ENCODE data around the gene KIAA0513.

DNA sequence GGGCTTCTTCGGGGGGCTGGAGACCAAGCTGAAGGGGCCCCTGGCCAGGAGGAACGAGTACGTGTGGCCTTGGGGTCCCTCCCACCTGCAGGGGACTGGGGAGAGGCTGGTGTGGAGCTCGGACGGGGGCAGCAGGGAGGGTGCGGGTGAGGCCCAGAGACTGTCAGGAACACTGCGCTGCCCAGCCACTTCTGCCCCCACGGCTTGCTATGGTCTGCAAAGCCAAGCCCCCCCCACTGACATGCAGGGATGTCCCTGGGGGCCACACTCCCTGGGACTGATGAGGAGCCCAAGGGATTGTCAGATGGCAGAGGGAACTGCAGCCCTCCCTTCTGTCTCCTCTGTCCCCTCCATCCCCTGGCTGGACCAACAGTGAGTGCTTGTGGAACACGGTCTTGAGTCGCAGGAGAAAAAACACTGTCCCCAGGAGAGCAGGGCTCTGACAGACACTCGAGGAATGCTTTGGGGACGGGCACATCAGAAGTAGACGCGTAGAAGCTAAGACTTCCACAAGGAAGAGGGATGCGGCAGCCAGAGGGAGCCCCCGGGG, 50.1 kb downstream of the KIAA0513 start:
- no peak for TF ChIP-seq RAD51 (IDR thresholded peaks at IDR 0.05)
- no peak for TF ChIP-seq ZNF24 (IDR thresholded peaks at IDR 0.05)
- no peak for TF ChIP-seq CBFB (IDR thresholded peaks at IDR 0.05; ENCODE audit: low read depth)
- TF ChIP-seq, protein P1, sequence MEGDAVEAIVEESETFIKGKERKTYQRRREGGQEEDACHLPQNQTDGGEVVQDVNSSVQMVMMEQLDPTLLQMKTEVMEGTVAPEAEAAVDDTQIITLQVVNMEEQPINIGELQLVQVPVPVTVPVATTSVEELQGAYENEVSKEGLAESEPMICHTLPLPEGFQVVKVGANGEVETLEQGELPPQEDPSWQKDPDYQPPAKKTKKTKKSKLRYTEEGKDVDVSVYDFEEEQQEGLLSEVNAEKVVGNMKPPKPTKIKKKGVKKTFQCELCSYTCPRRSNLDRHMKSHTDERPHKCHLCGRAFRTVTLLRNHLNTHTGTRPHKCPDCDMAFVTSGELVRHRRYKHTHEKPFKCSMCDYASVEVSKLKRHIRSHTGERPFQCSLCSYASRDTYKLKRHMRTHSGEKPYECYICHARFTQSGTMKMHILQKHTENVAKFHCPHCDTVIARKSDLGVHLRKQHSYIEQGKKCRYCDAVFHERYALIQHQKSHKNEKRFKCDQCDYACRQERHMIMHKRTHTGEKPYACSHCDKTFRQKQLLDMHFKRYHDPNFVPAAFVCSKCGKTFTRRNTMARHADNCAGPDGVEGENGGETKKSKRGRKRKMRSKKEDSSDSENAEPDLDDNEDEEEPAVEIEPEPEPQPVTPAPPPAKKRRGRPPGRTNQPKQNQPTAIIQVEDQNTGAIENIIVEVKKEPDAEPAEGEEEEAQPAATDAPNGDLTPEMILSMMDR (IDR thresholded peaks at IDR 0.05 in 2 of 3, conservative IDR thresholded peaks at IDR 0.05 in 1 of 3; ENCODE audit: control insufficient read depth in 2 of 3, extremely low read depth in 1 of 3, insufficient read depth in 1 of 3, low read depth in 3 of 3, low read length in 3 of 3), result no peak
- TF ChIP-seq, protein P2, sequence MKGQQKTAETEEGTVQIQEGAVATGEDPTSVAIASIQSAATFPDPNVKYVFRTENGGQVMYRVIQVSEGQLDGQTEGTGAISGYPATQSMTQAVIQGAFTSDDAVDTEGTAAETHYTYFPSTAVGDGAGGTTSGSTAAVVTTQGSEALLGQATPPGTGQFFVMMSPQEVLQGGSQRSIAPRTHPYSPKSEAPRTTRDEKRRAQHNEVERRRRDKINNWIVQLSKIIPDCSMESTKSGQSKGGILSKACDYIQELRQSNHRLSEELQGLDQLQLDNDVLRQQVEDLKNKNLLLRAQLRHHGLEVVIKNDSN (IDR thresholded peaks at IDR 0.05; ENCODE audit: borderline replicate concordance, extremely low read length, insufficient read depth, low read depth, low read length), result no peak
- TF ChIP-seq SIX5 (IDR thresholded peaks at IDR 0.05; ENCODE audit: low read depth, low read length, severe bottlenecking), result no peak
- TF ChIP-seq POLR2A (IDR thresholded peaks at IDR 0.05; ENCODE audit: low read depth, low read length), result no peak
- no peak for TF ChIP-seq IKZF2 (IDR thresholded peaks at IDR 0.05)
- no peak for TF ChIP-seq SP1 (IDR thresholded peaks at IDR 0.05; ENCODE audit: low read depth, low read length)
- no peak for TF ChIP-seq MYC (IDR thresholded peaks at IDR 0.05; ENCODE audit: insufficient read depth, insufficient read length, insufficient replicate concordance, low read length, severe bottlenecking)
- TF ChIP-seq, protein P3, sequence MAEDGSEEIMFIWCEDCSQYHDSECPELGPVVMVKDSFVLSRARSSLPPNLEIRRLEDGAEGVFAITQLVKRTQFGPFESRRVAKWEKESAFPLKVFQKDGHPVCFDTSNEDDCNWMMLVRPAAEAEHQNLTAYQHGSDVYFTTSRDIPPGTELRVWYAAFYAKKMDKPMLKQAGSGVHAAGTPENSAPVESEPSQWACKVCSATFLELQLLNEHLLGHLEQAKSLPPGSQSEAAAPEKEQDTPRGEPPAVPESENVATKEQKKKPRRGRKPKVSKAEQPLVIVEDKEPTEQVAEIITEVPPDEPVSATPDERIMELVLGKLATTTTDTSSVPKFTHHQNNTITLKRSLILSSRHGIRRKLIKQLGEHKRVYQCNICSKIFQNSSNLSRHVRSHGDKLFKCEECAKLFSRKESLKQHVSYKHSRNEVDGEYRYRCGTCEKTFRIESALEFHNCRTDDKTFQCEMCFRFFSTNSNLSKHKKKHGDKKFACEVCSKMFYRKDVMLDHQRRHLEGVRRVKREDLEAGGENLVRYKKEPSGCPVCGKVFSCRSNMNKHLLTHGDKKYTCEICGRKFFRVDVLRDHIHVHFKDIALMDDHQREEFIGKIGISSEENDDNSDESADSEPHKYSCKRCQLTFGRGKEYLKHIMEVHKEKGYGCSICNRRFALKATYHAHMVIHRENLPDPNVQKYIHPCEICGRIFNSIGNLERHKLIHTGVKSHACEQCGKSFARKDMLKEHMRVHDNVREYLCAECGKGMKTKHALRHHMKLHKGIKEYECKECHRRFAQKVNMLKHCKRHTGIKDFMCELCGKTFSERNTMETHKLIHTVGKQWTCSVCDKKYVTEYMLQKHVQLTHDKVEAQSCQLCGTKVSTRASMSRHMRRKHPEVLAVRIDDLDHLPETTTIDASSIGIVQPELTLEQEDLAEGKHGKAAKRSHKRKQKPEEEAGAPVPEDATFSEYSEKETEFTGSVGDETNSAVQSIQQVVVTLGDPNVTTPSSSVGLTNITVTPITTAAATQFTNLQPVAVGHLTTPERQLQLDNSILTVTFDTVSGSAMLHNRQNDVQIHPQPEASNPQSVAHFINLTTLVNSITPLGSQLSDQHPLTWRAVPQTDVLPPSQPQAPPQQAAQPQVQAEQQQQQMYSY (CRISPR knock-in tag; IDR thresholded peaks at IDR 0.05), result no peak

All from GM12878 (cell line).